Measurements from ENCODE around the gene ARFIP2. TPM values are rescaled to one million over a fixed set of nuclear protein-coding genes. Genes with fewer than 3 reads are reported as not detected.
"Not testable (repeated sequence)": the region's sequence is repeated elsewhere in the genome, so short reads cannot be mapped to it uniquely, and the experiment has no call there.

Gene ARFIP2, protein sequence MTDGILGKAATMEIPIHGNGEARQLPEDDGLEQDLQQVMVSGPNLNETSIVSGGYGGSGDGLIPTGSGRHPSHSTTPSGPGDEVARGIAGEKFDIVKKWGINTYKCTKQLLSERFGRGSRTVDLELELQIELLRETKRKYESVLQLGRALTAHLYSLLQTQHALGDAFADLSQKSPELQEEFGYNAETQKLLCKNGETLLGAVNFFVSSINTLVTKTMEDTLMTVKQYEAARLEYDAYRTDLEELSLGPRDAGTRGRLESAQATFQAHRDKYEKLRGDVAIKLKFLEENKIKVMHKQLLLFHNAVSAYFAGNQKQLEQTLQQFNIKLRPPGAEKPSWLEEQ
- 10 to 100 TPM; 45.9 to 48.2 TPM for total RNA-seq

DNA sequence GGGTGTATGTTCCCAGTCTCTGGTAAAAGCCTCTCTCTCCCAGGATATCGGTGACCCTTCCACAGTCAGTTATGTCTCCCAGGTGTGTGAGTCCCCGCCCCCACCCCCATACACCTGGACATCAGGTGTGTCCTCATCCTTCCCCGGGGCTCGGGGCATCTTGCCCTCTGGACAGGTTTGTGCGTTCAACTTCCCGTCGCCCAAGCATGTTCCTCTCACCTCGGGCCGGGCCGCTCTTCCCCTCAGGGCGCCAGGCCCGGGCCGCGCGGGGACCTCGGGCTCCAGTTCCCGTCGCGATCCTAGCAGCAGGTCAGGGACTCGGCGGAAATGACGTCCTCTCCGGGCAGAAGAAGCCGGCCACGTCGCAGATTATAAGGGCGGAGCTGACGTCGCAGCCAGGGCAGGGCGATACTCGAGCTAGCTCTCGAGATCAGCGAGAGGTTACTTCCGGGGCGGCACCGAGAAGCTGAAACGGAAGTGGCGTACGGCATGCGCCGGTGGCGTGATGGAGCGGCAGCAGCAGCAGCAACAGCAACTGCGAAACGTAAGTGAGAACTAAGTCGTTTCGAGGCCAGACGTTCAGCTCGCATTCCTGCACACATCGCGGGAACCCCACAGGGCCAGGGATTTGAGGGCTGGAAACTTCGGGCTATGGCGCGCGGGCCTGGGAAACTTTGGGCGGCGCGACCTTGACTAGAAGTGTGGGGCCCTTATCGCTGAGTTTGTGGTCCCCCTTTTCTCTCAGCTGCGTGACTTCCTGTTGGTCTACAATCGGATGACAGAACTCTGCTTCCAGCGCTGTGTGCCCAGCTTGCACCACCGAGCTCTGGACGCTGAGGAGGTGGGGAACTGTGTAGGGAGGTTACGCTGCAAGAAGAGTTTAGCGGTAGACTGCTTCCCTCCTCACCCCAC, at the start of gene ARFIP2, which contains the start of gene TIMM10B:
TSS of gene ARFIP2 (minus strand) at position 320 of the 912 bp plus-strand sequence. CDS start 910 bp downstream, outside the sequence.
TSS of gene TIMM10B (plus strand) at position 490 of the 912 bp plus-strand sequence. CDS start at position 506, 16 bp downstream.
- ATAC-seq (replicated peaks in 1 of 2): peak; percentile 99
- Mint-ChIP-seq H3K27me3 (ENCODE audit: low read depth) (no peaks in the 10 kb centered on the region), H3K4me3 (peak within 1 kb of the TSS; percentile 94), H3K27ac (peak within 1 kb of the TSS; percentile 87), H3K4me1 (ENCODE audit: low read depth) (peaks cover 40% of the 10 kb centered on the region), H3K9me3 (no peaks in the 10 kb centered on the region), H3K36me3 (ENCODE audit: insufficient read depth in 2 of 2) (peaks cover 7 to 10% of the 10 kb centered on the region in 2 donors)
- DNase-seq: peak; percentile 97 to 99

DNA sequence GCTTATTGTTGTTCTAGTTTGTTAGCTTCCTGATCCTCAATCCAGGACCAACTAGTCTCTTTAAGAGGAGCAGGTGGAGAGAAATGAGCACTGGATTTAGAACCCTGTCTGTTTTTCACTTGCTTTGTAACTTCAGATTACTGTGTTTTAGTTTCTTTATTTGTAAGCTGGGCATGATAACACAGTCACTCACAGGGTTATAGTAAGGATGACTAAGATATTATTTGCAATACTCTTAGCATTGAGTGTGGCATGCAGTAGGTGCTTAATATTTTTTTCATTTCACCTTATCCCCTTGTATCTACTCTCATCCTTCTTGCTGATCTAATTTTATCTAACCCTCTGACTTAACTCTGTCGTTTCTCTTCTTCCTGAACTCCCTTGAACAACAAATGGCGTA, 49.7 kb upstream of the ARFIP2 start:
- DNase-seq: no peak
- no peak overlapping the region for H3K4me3 Mint-ChIP-seq
- H3K27me3 Mint-ChIP-seq (ENCODE audit: low read depth): no peaks in the 10 kb centered on the region
- ATAC-seq (replicated peaks in 1 of 2): peak in 1 of 2 donors; percentile 63
- no peaks in the 10 kb centered on the region for H3K9me3 Mint-ChIP-seq
- peaks cover 18% of the 10 kb centered on the region for H3K4me1 Mint-ChIP-seq (ENCODE audit: low read depth)
- H3K27ac Mint-ChIP-seq: no peak overlapping the region
- H3K36me3 Mint-ChIP-seq (ENCODE audit: insufficient read depth in 2 of 2): peaks cover 0 to 2% of the 10 kb centered on the region in 2 donors

DNA sequence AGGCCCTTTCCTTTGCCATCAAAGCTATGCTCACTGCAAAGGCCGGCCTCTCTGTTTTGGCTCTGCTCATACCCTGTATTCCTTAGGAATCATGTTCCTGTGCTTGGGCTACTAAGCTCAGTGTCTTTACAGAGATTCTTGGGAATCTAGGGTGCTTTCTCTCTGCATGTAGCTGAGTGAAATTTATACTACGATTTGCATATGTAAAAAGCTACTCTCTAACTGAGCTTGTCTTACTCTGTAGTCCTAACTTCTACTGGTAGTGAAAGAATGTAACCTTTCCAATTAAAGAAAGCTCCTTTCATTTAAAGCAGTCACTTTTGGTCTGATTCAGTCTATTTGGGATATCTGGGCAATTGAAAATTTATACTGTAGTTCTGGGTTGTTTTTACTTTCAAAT, 48.1 kb upstream of the ARFIP2 start:
- peaks cover 34% of the 10 kb centered on the region for H3K4me1 Mint-ChIP-seq (ENCODE audit: low read depth)
- H3K4me3 Mint-ChIP-seq: no peak overlapping the region
- ATAC-seq (replicated peaks in 1 of 2): no peak
- no peaks in the 10 kb centered on the region for H3K36me3 Mint-ChIP-seq (ENCODE audit: insufficient read depth in 2 of 2)
- no peak overlapping the region for H3K27ac Mint-ChIP-seq
- H3K27me3 Mint-ChIP-seq (ENCODE audit: low read depth): no peaks in the 10 kb centered on the region
- no peak for DNase-seq
- no peaks in the 10 kb centered on the region for H3K9me3 Mint-ChIP-seq

DNA sequence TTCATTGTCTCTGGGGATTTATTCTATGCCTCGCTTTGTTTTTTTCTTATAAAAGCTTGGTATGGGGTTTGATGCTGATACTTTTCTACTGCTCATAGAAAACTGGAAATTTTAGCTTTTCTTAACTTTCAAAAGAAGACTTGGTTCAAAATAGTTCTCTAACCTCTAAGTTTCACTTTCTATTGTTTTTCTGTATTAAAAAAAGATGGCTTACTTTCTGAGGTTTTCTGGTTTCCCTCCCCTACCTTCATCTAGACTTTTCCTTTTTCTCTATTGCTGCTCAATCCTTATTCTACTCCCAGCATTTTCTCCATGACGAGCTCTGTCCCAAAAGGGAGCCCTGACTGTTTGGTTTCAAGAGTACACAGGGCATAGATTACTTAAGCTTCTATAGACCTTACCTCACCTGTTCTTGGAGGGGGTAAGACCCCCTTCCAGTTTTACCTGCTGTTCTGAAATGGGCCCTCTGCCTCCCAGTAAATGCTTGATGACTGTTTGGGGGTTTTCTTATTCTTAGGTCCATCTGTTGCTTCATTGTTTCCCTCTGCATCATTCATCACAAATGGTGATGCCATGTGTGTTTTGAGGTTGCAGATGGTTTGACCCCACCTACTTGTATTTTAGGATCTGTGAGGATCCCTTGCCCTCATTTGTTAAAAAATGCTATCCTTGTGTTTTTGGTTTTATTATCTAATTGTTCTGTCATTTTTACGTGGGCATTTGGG, 45.4 kb upstream of the ARFIP2 start:
- Mint-ChIP-seq H3K27ac (peak overlapping the region; percentile 99), H3K36me3 (ENCODE audit: insufficient read depth in 2 of 2) (peaks cover 2 to 3% of the 10 kb centered on the region in 2 donors), H3K27me3 (ENCODE audit: low read depth) (no peaks in the 10 kb centered on the region), H3K4me3 (peak overlapping the region; percentile 72 to 90), H3K4me1 (ENCODE audit: low read depth) (peaks cover 45% of the 10 kb centered on the region), H3K9me3 (no peaks in the 10 kb centered on the region)
- ATAC-seq (replicated peaks in 1 of 2) (peak; percentile 43 to 52), DNase-seq (no peak)

DNA sequence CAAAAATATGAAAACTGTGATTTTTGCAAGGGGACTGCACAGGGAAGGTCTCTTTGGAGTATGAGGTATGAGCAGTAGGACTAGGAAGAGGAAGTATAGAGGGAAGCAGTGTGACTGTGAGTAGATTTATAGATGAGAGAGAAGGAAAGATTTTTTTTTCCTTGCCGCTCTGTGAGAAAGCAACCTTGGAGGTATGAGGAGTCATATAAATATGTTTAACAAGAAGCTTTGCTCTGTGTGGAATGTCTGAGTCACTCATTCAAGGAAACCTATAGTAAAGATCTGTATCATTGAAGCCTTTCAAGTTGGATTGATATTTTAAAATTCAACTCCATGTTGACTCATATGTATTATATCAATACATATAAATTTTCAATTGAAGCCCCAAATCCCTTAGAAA, 42.1 kb upstream of the ARFIP2 start:
- peak; percentile 79 to 80 for ATAC-seq (replicated peaks in 1 of 2)
- Mint-ChIP-seq H3K27ac (no peak overlapping the region), H3K4me3 (no peak overlapping the region)

DNA sequence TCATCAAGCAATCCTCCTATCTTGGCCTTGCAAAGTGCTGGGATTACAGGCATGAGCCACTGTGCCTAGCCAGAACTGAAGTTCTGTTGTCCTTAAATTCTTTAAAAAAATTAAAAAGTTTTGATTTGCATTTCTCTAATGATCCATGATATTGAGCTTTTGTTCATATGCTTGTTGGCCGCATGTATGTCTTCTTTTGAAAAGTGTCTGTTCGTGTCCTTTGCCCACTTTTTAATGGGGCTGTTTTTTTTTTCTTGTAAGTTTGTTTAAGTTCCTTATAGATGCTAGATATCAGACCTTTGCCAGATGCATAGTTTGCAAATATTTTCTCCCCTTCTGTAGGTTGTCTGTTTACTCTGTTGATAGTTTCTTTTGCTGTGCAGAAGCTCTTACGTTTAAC, 40.8 kb upstream of the ARFIP2 start:
- ATAC-seq (replicated peaks in 1 of 2); H3K9me3 Mint-ChIP-seq; H3K27ac Mint-ChIP-seq; H3K4me3 Mint-ChIP-seq; H3K36me3 Mint-ChIP-seq (ENCODE audit: insufficient read depth in 2 of 2); DNase-seq; H3K27me3 Mint-ChIP-seq (ENCODE audit: low read depth): not testable (repeated sequence)
- H3K4me1 Mint-ChIP-seq (ENCODE audit: low read depth): peaks cover 38% of the 10 kb centered on the region

More for the DNA sequence above, 42.1 kb upstream of the ARFIP2 start:
- peaks cover 2 to 6% of the 10 kb centered on the region in 2 donors for H3K36me3 Mint-ChIP-seq (ENCODE audit: insufficient read depth in 2 of 2)
- H3K4me1 Mint-ChIP-seq (ENCODE audit: low read depth): peaks cover 45% of the 10 kb centered on the region
- no peaks in the 10 kb centered on the region for H3K9me3 Mint-ChIP-seq
- no peaks in the 10 kb centered on the region for H3K27me3 Mint-ChIP-seq (ENCODE audit: low read depth)
- no peak for DNase-seq

DNA sequence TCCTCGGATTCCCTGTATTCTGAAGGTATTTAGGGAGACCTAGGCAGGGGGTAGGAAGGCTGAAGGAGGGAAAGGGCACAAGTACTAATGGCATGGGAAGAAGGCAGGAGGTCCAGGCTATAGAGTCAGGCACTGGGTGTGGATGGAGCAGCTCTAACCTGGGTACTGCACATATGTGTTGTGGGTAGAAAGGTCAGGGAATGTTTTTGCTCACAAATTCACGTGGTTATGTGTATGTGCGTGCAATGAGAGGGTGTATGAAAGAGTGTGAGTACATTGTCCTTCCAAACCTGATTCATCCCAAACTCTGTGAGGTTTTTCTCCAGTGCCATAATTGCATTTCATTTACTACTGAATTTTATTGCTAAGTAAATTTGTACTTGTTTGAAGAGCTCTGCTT, 39.1 kb upstream of the ARFIP2 start:
- no peak for ATAC-seq (replicated peaks in 1 of 2)
- peaks cover 5 to 17% of the 10 kb centered on the region in 2 donors for H3K36me3 Mint-ChIP-seq (ENCODE audit: insufficient read depth in 2 of 2)

DNA sequence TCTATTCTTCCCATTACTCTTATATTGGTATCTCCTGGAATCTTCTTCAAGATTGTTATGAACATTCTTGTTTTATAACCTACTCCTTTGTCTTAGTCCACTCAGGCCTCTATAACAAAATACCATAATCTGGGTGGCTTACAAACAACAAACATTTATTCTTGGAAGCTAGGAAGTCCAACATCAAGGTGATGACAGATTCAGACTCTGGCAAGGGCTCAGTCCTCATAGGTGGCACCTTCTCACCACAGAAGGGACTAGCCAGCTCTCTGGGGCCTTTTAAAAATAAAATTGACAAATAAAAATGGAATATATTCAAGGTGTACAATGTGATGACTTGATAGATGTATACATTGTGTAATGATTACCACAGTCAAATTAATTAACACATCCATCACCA, 35.7 kb upstream of the ARFIP2 start:
- no peak for ATAC-seq (replicated peaks in 1 of 2)
- DNase-seq: no peak
- peaks cover 5 to 20% of the 10 kb centered on the region in 2 donors for H3K36me3 Mint-ChIP-seq (ENCODE audit: insufficient read depth in 2 of 2)
- no peak overlapping the region for H3K27ac Mint-ChIP-seq
- no peak overlapping the region for H3K4me3 Mint-ChIP-seq
- no peaks in the 10 kb centered on the region for H3K27me3 Mint-ChIP-seq (ENCODE audit: low read depth)
- H3K9me3 Mint-ChIP-seq: no peaks in the 10 kb centered on the region
- H3K4me1 Mint-ChIP-seq (ENCODE audit: low read depth): no peaks in the 10 kb centered on the region

More for the DNA sequence above, 39.1 kb upstream of the ARFIP2 start:
- no peak overlapping the region for H3K4me3 Mint-ChIP-seq
- DNase-seq: no peak
- no peaks in the 10 kb centered on the region for H3K9me3 Mint-ChIP-seq
- H3K4me1 Mint-ChIP-seq (ENCODE audit: low read depth): peaks cover 21% of the 10 kb centered on the region
- H3K27me3 Mint-ChIP-seq (ENCODE audit: low read depth): no peaks in the 10 kb centered on the region
- H3K27ac Mint-ChIP-seq: no peak overlapping the region

DNA sequence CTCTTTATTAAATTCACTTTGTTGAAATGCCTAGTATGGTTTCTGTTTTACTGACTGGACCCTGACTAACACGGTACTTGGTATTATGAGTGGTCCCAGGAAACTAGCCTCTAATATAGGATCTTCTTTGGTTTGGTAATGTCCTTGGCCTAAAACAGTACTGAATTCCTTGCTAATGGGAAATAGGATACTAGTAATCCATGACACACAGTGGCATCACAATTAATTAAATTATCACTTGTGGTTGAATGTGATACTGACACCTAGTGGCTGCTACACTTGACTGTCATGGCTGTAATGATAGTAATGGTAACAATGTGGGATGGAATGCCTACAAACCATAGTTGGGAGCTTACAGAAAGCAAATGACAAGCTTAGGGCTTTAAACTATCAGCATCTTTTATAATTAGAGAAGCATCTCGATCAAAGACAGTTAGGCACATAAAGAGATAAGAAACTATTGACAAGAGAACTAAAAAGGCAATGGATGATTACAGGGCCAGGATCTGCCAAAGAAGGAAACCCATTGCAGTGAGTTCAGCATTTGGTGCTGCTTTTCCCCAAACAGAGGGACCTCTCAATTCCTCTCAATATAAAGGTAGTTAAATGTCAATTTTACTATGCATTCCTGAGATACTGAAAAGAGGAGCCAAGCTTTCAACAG, 24.6 kb upstream of the ARFIP2 start:
- H3K36me3 Mint-ChIP-seq (ENCODE audit: insufficient read depth in 2 of 2): peaks cover 5 to 15% of the 10 kb centered on the region in 2 donors
- H3K4me3 Mint-ChIP-seq: no peak overlapping the region
- no peaks in the 10 kb centered on the region for H3K9me3 Mint-ChIP-seq
- peak in 1 of 2 donors; percentile 32 for ATAC-seq (replicated peaks in 1 of 2)
- no peaks in the 10 kb centered on the region for H3K27me3 Mint-ChIP-seq (ENCODE audit: low read depth)
- DNase-seq: no peak
- no peaks in the 10 kb centered on the region for H3K4me1 Mint-ChIP-seq (ENCODE audit: low read depth)
- H3K27ac Mint-ChIP-seq: peak overlapping the region; percentile 22

DNA sequence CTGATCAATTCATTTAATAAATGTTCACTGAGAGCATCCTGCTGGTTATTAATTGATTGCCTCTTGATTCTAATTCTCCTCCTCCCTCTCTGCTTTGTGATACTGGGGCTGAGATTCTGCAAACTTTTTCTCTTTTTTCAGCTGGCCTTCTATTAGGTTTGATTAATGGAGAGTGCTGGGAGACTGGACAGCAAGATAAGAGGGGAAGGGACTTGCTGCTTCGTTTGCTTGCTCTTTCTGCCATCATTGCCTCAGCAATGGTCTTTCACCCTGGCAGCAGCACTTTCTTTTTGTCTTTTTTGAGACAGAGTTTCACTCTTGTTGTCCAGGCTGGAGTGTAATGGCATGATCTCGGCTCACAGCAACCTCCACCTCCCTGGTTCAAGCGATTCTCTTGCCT, 23.0 kb upstream of the ARFIP2 start:
- Mint-ChIP-seq H3K36me3 (ENCODE audit: insufficient read depth in 2 of 2) (peaks cover 5 to 13% of the 10 kb centered on the region in 2 donors), H3K4me1 (ENCODE audit: low read depth) (no peaks in the 10 kb centered on the region), H3K27ac (no peak overlapping the region), H3K4me3 (no peak overlapping the region), H3K9me3 (no peaks in the 10 kb centered on the region), H3K27me3 (ENCODE audit: low read depth) (no peaks in the 10 kb centered on the region)
- ATAC-seq (replicated peaks in 1 of 2) (no peak), DNase-seq (no peak)

DNA sequence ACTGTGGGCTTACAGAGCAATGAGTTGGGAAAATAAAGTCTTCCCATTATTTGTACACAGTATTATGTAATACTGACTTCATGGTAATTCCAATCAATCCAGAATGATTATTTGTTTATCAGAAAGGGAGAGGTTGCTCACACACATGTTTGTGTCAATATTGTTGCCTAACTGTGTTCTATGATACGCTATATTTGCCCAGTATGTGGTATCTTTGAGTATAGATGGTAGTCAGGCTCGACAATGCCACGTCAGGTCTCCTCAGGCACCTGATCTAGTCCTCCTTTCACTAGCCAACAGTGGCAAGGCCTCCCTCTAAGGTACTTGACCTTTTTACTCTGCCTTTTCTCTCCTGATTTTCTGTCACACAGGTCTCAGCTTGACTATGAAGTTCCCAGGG, 21.3 kb upstream of the ARFIP2 start:
- DNase-seq (no peak), ATAC-seq (replicated peaks in 1 of 2) (no peak)
- Mint-ChIP-seq H3K4me1 (ENCODE audit: low read depth) (no peaks in the 10 kb centered on the region), H3K27me3 (ENCODE audit: low read depth) (no peaks in the 10 kb centered on the region), H3K9me3 (no peaks in the 10 kb centered on the region), H3K4me3 (no peak overlapping the region), H3K36me3 (ENCODE audit: insufficient read depth in 2 of 2) (peaks cover 5 to 13% of the 10 kb centered on the region in 2 donors), H3K27ac (no peak overlapping the region)

DNA sequence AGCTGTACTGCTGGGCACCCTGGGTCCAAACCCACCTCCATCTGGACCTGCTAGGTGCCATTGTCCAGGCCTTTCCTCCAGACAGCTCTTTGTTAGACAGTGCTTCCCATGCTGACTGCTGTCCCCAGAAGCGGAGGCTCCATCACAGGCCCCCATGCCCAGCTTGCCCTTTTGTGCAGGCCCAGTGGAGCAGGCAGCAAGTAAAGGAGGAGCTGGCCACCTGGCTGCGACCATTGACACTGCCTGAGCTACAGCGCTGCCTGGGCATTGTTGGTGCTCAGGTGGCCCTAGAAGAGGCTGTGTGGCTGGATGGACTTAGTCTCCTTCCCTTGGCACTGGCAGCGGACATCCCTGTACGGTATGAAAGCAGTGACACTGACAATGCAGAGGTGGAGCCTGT, 17.4 kb upstream of the ARFIP2 start:
- Mint-ChIP-seq H3K27me3 (ENCODE audit: low read depth) (no peaks in the 10 kb centered on the region), H3K9me3 (no peaks in the 10 kb centered on the region), H3K27ac (no peak overlapping the region), H3K36me3 (ENCODE audit: insufficient read depth in 2 of 2) (peaks cover 3 to 13% of the 10 kb centered on the region in 2 donors), H3K4me1 (ENCODE audit: low read depth) (no peaks in the 10 kb centered on the region), H3K4me3 (no peak overlapping the region)
- ATAC-seq (replicated peaks in 1 of 2): peak in 1 of 2 donors; percentile 9
- no peak for DNase-seq
